KOPT-K1 (cell line): ENCODE results near the gene IGLL1.
"Not testable (repeated sequence)": the region's sequence is repeated elsewhere in the genome, so short reads cannot be mapped to it uniquely, and the experiment has no call there.

Experiments used
- H3K27ac ChIP-seq: fragments of 200-600 bp; sonication (generic); 2 replicates; pipeline ENCODE4 v1.5.1; 2016; ENCODE audit warnings: antibody characterized with exemption, mild to moderate bottlenecking, low read depth, low read length; ENCODE audit not compliant: poor library complexity, severe bottlenecking
- H3K36me3 ChIP-seq: fragments of 200-600 bp; sonication (generic); 2 replicates; pipeline ENCODE4 v1.5.1; 2017; ENCODE audit warnings: antibody characterized with exemption, mild to moderate bottlenecking, low read length, moderate library complexity; ENCODE audit not compliant: insufficient read depth
- H3K9me3 ChIP-seq: fragments of 200-600 bp; sonication (generic); 2 replicates; pipeline ENCODE4 v1.5.1; 2017; ENCODE audit warnings: antibody characterized with exemption, low read length, mild to moderate bottlenecking; ENCODE audit not compliant: insufficient read depth, poor library complexity, severe bottlenecking

The IGLL1 gene

GRCh38 chr22:23603266-23603665 is 23.2 kb upstream of the IGLL1 start:
- H3K9me3 ChIP-seq, result no peaks in the 10 kb centered on the region
- H3K36me3 ChIP-seq, result no peaks in the 10 kb centered on the region
- H3K27ac ChIP-seq, result no peak overlapping the region

GRCh38 chr22:23598805-23599518 is 18.9 kb upstream of the IGLL1 start:
- Histone ChIP-seq H3K36me3 (no peaks in the 10 kb centered on the region), H3K27ac (no peak overlapping the region), H3K9me3 (no peaks in the 10 kb centered on the region)

DNA sequence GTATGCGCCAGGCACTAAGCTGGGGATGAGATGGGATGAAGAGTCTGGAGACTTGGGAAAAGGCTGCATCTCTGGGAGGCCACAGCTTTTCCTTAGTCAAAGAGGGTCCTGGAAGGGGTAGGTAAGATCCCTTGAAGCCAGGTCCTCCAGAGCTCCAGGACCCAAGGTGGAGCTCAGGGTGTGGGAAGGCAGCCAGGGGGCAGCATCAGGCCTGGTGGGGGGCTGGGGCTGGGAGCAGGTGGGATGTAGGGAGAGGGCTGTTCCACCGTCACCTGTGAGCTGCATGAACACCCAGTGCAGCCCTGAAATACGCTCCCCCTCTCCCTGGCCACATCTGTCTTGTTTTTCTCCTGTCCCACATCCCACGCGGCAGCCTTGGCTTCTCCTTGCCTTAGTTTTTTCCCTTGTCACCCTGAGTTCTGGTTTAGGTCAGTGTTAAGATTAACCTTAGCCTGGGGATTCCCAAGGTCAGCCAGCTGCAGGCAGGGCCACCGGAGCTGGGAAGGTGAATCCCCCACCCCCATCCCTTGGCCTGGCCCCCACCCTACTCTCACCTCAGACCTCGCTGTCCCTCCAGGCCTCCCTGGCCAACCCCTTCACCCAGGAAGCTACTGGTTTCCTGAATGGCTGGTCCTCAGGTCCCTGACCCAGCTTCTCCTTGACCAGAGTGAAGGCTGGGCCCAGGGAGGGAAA is 17.6 kb upstream of the IGLL1 start:
- not testable (repeated sequence) for H3K27ac ChIP-seq, H3K9me3 ChIP-seq, H3K36me3 ChIP-seq

DNA sequence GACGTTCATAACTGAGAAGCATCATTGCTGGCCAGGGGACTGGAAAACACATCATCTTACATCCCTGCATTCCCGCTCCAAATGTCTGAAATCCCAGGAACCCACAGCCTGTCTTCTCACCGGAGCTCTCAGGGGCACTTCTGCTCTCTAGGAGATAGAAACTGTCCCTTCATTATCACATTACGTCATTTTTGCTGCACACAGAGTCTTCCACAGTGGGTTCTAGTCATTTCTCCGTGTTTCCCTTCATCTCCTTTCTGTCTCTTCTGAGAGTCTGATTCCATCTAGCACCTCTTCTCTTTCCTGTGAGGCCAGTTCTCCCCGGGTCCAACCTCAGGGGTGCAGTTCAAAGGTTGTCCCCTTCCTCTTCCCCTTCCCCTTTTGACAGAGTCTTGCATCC is 15.8 kb upstream of the IGLL1 start:
- not testable (repeated sequence) for H3K36me3 ChIP-seq, H3K27ac ChIP-seq, H3K9me3 ChIP-seq

- H3K27ac ChIP-seq, result peak overlapping the region; percentile 46
- H3K9me3 ChIP-seq, result no peaks in the 10 kb centered on the region
- no peaks in the 10 kb centered on the region for H3K36me3 ChIP-seq
These were observed 11.8 kb upstream of the IGLL1 start for GRCh38 chr22:23591846-23592245.

- H3K36me3 ChIP-seq, result no peaks in the 10 kb centered on the region
- no peaks in the 10 kb centered on the region for H3K9me3 ChIP-seq
- H3K27ac ChIP-seq, result peak overlapping the region; percentile 46
These were observed 11.2 kb upstream of the IGLL1 start for GRCh38 chr22:23591201-23591791.

DNA sequence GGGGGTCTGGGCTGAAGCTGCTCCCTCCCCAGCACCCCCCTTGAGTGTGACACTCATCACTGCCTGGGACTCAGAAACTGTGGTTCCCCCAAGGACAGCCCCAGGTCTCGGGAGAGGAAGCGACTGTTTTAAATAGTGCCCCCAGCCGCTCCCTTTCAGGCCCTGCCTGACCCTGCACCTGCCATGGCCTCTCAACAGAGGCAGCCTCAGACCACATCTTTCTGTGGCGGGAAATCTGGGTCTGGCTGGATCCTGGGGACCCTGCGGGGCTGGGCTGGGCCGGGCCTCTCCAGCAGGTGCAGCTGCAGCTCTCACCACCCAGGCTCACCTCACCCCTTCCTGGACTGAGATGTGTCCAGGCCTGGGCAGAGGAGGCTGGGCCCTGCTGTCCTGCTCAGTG is 3.7 kb upstream of the IGLL1 start:
- Histone ChIP-seq H3K36me3 (no peaks in the 10 kb centered on the region), H3K27ac (peak overlapping the region; percentile 93), H3K9me3 (no peaks in the 10 kb centered on the region)

- Histone ChIP-seq H3K9me3 (no peaks in the 10 kb centered on the region), H3K36me3 (no peaks in the 10 kb centered on the region), H3K27ac (peak overlapping the region; percentile 93)
These were observed 3.1 kb upstream of the IGLL1 start for GRCh38 chr22:23583153-23583552.

- H3K36me3 ChIP-seq, result no peaks in the 10 kb centered on the region
- peak overlapping the region; percentile 93 for H3K27ac ChIP-seq
- H3K9me3 ChIP-seq, result no peaks in the 10 kb centered on the region
These were observed 1.2 kb upstream of the IGLL1 start for GRCh38 chr22:23581260-23581650.

DNA sequence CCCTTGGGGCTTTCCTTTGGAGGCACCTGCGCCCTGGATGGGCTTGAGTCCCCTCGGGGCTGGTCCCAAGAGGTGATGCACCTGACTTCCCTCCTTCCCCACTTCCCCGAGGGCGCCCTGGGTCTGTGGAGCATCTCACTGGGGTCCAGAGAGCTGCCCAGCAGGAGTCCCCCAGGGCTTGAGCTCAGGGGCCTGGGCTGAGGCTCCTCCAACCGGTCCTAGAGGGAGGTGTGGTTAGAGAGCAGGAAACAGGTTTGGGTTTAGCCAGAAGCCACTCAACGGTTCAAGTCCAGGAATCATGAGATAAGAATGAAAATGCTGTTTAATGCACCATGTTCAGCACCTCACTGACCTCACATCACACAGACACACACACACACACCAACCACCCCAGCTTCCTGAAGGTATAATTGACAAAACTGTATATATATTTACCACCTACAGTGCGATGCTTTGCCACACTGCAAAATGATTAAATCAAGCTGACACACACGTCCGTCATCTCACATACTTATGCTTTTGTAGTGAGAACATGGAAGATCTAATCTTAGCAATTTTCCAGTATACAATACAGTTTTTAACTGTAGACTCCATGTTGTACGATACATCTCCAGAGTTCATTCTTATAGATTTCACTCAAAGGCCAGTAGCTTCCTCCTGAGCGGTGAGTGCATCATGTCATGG is 628 bp upstream of the IGLL1 start:
- H3K36me3 ChIP-seq, result no peaks in the 10 kb centered on the region; the same call in 1 of the 2 replicates
- peak overlapping the region; percentile 93 for H3K27ac ChIP-seq
- H3K9me3 ChIP-seq, result no peaks in the 10 kb centered on the region

GRCh38 chr22:23579280-23579679 is 810 bp downstream of the IGLL1 start:
- H3K36me3 ChIP-seq, result peaks cover 6% of the 10 kb centered on the region; the same call in 1 of the 2 replicates
- H3K9me3 ChIP-seq, result no peaks in the 10 kb centered on the region
- peak overlapping the region; percentile 93 for H3K27ac ChIP-seq

GRCh38 chr22:23578306-23578705 is 1.8 kb downstream of the IGLL1 start:
- peaks cover 11% of the 10 kb centered on the region; the same call in 1 of the 2 replicates for H3K36me3 ChIP-seq
- H3K9me3 ChIP-seq, result no peaks in the 10 kb centered on the region
- H3K27ac ChIP-seq, result peak overlapping the region; percentile 93

- Histone ChIP-seq H3K36me3 (peaks cover 27% of the 10 kb centered on the region), H3K9me3 (peaks cover 8% of the 10 kb centered on the region), H3K27ac (peak overlapping the region; percentile 93)
These were observed 3.4 kb downstream of the IGLL1 start for GRCh38 chr22:23576681-23577080.

GRCh38 chr22:23575601-23576000 is 4.5 kb downstream of the IGLL1 start:
- peaks cover 31% of the 10 kb centered on the region for H3K36me3 ChIP-seq

GRCh38 chr22:23574877-23575276 is 5.2 kb downstream of the IGLL1 start:
- Histone ChIP-seq H3K36me3 (peaks cover 31% of the 10 kb centered on the region), H3K27ac (peak overlapping the region; percentile 93), H3K9me3 (peaks cover 8% of the 10 kb centered on the region)

More at GRCh38 chr22:23575601-23576000, 4.5 kb downstream of the IGLL1 start:
- peaks cover 8% of the 10 kb centered on the region for H3K9me3 ChIP-seq
- H3K27ac ChIP-seq, result peak overlapping the region; percentile 93
